ENCODE results near the gene C16orf89.

The C16orf89 gene

GRCh38 chr16:5005916-5006315, 59.8 kb downstream of the C16orf89 start:
- no peak overlapping the region for H3K4me3 Mint-ChIP-seq
- H3K9me3 Mint-ChIP-seq, result no peaks in the 10 kb centered on the region
- no peak overlapping the region for H3K27ac Mint-ChIP-seq
- ATAC-seq (replicated peaks) (no peak), DNase-seq (no peak)
- no peaks in the 10 kb centered on the region for H3K4me1 Mint-ChIP-seq
- H3K27me3 Mint-ChIP-seq, result peaks cover 29 to 36% of the 10 kb centered on the region in 2 donors
- no peaks in the 10 kb centered on the region for H3K36me3 Mint-ChIP-seq

GRCh38 chr16:5004311-5004710, 61.4 kb downstream of the C16orf89 start:
- H3K36me3 Mint-ChIP-seq, result no peaks in the 10 kb centered on the region
- peaks cover 18 to 25% of the 10 kb centered on the region in 2 donors for H3K27me3 Mint-ChIP-seq
- no peak overlapping the region for H3K27ac Mint-ChIP-seq
- H3K4me1 Mint-ChIP-seq, result no peaks in the 10 kb centered on the region
- ATAC-seq (replicated peaks) (no peak), DNase-seq (no peak)
- H3K9me3 Mint-ChIP-seq, result no peaks in the 10 kb centered on the region
- H3K4me3 Mint-ChIP-seq, result no peak overlapping the region

GRCh38 chr16:5003828-5004227, 61.9 kb downstream of the C16orf89 start:
- DNase-seq (no peak), ATAC-seq (replicated peaks) (no peak)
- Mint-ChIP-seq H3K9me3 (no peaks in the 10 kb centered on the region), H3K4me3 (no peak overlapping the region), H3K36me3 (no peaks in the 10 kb centered on the region), H3K27me3 (peaks cover 17 to 28% of the 10 kb centered on the region in 2 donors), H3K4me1 (no peaks in the 10 kb centered on the region), H3K27ac (no peak overlapping the region)

- ATAC-seq (replicated peaks) (no peak), DNase-seq (no peak)
- H3K36me3 Mint-ChIP-seq, result no peaks in the 10 kb centered on the region
- H3K4me1 Mint-ChIP-seq, result no peaks in the 10 kb centered on the region
- H3K9me3 Mint-ChIP-seq, result no peaks in the 10 kb centered on the region
- H3K27me3 Mint-ChIP-seq, result peaks cover 19 to 32% of the 10 kb centered on the region in 2 donors
- H3K27ac Mint-ChIP-seq, result no peak overlapping the region
- H3K4me3 Mint-ChIP-seq, result no peak overlapping the region
Measured at GRCh38 chr16:5003211-5003610, 62.5 kb downstream of the C16orf89 start.

- no peaks in the 10 kb centered on the region for H3K9me3 Mint-ChIP-seq
- H3K4me1 Mint-ChIP-seq, result no peaks in the 10 kb centered on the region
- ATAC-seq (replicated peaks) (no peak), DNase-seq (no peak)
- H3K27me3 Mint-ChIP-seq, result peaks cover 19 to 32% of the 10 kb centered on the region in 2 donors
- H3K36me3 Mint-ChIP-seq, result no peaks in the 10 kb centered on the region
- no peak overlapping the region for H3K27ac Mint-ChIP-seq
- H3K4me3 Mint-ChIP-seq, result no peak overlapping the region
Measured at GRCh38 chr16:5002699-5003143, 63.0 kb downstream of the C16orf89 start.

GRCh38 chr16:5001986-5002385, 63.8 kb downstream of the C16orf89 start:
- no peaks in the 10 kb centered on the region for H3K36me3 Mint-ChIP-seq
- ATAC-seq (replicated peaks) (no peak), DNase-seq (no peak)
- no peaks in the 10 kb centered on the region for H3K4me1 Mint-ChIP-seq
- peaks cover 19 to 37% of the 10 kb centered on the region in 2 donors for H3K27me3 Mint-ChIP-seq
- no peaks in the 10 kb centered on the region for H3K9me3 Mint-ChIP-seq
- H3K4me3 Mint-ChIP-seq, result no peak overlapping the region
- H3K27ac Mint-ChIP-seq, result no peak overlapping the region

GRCh38 chr16:5001571-5001970, 64.2 kb downstream of the C16orf89 start:
- Mint-ChIP-seq H3K4me3 (no peak overlapping the region), H3K27me3 (peaks cover 19 to 41% of the 10 kb centered on the region in 2 donors), H3K9me3 (no peaks in the 10 kb centered on the region), H3K36me3 (no peaks in the 10 kb centered on the region), H3K4me1 (no peaks in the 10 kb centered on the region), H3K27ac (no peak overlapping the region)
- DNase-seq (no peak), ATAC-seq (replicated peaks) (no peak)

GRCh38 chr16:5000573-5001001, 65.2 kb downstream of the C16orf89 start:
- H3K9me3 Mint-ChIP-seq, result no peaks in the 10 kb centered on the region
- ATAC-seq (replicated peaks) (no peak), DNase-seq (no peak)
- H3K27me3 Mint-ChIP-seq, result peaks cover 28 to 42% of the 10 kb centered on the region in 2 donors
- no peaks in the 10 kb centered on the region for H3K36me3 Mint-ChIP-seq
- no peak overlapping the region for H3K4me3 Mint-ChIP-seq
- H3K27ac Mint-ChIP-seq, result no peak overlapping the region
- no peaks in the 10 kb centered on the region for H3K4me1 Mint-ChIP-seq

GRCh38 chr16:4994719-4995434, 70.9 kb downstream of the C16orf89 start:
- no peak overlapping the region for H3K4me3 Mint-ChIP-seq
- H3K27me3 Mint-ChIP-seq, result peaks cover 32 to 47% of the 10 kb centered on the region in 2 donors

More at GRCh38 chr16:4994719-4995434, 70.9 kb downstream of the C16orf89 start:
- no peaks in the 10 kb centered on the region for H3K4me1 Mint-ChIP-seq
- no peaks in the 10 kb centered on the region for H3K9me3 Mint-ChIP-seq
- DNase-seq (no peak), ATAC-seq (replicated peaks) (no peak)
- no peak overlapping the region for H3K27ac Mint-ChIP-seq
- H3K36me3 Mint-ChIP-seq, result peaks cover 0 to 4% of the 10 kb centered on the region in 2 donors
